ENCODE data around the gene KCNQ5. TPM values are rescaled to one million over a fixed set of nuclear protein-coding genes. Genes with fewer than 3 reads are reported as not detected.
"Not testable (repeated sequence)": the region's sequence is repeated elsewhere in the genome, so short reads cannot be mapped to it uniquely, and the experiment has no call there.

The KCNQ5 gene
- total and polyA plus RNA-seq, 12 donors, result 0.10 to 3.6 (median 0.52) TPM

GRCh38 chr6:73231986-73232391 lies 610.1 kb downstream of the KCNQ5 start:
- intact Hi-C loops (cut with DNase I), result no loop called here
- no peaks in the 10 kb centered on the region for H3K36me3 ChIP-seq (replicated peaks in 1 of 2)
- H3K27ac ChIP-seq, result no peak overlapping the region
- no peak overlapping the region for H3K4me3 ChIP-seq
- H3K9me3 ChIP-seq (replicated peaks in 1 of 3), result no peaks in the 10 kb centered on the region
- no peaks in the 10 kb centered on the region for H3K4me1 ChIP-seq (replicated peaks in 1 of 2)
- 30 to 57% (median 38%) methylated on average over 1 of the region's 1 CpG for WGBS, 4 donors
- TF ChIP-seq POLR2A (IDR thresholded peaks at IDR 0.05) (no peak), CTCF (IDR thresholded peaks at IDR 0.05) (no peak)
- no peak for DNase-seq
- H3K27me3 ChIP-seq, result no peaks in the 10 kb centered on the region

DNA sequence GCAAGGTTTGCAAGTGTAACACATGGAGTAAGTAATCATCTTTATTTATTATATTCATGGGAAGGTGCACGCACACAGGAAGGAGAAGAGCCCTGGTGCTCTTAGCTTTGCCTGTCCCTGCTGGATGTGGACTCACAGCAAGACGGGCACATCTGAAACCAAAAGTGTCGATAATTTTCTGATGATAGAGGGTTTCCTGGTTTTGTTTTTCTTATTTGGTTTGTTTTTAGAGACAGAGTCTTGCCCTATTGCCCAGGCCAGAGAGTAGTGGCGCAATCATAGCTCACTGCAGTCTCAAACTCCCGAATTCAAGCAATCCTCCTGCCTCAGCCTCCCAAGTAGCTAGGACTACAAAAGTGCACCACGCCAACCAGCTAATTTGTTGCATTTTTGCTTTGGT lies 611.2 kb downstream of the KCNQ5 start:
- Histone ChIP-seq H3K27ac (no peak overlapping the region), H3K27me3 (no peaks in the 10 kb centered on the region), H3K9me3 (replicated peaks in 1 of 3) (no peaks in the 10 kb centered on the region), H3K4me3 (no peak overlapping the region), H3K36me3 (replicated peaks in 1 of 2) (no peaks in the 10 kb centered on the region), H3K4me1 (replicated peaks in 1 of 2) (no peaks in the 10 kb centered on the region)
- DNase-seq, result no peak
- WGBS, 4 donors, result 81 to 85% (median 82%) methylated on average over 6 of the region's 6 CpGs
- intact Hi-C loops (cut with DNase I), result no loop called here
- TF ChIP-seq CTCF (IDR thresholded peaks at IDR 0.05) (no peak), POLR2A (IDR thresholded peaks at IDR 0.05) (no peak)

GRCh38 chr6:73233971-73234370 lies 612.1 kb downstream of the KCNQ5 start:
- not testable (repeated sequence) for H3K4me3 ChIP-seq
- WGBS, 4 donors, result 48 to 64% (median 56%) methylated on average over 3 of the region's 3 CpGs

GRCh38 chr6:73234733-73235132 lies 612.9 kb downstream of the KCNQ5 start:
- Histone ChIP-seq H3K4me1 (replicated peaks in 1 of 2) (no peaks in the 10 kb centered on the region), H3K36me3 (replicated peaks in 1 of 2) (no peaks in the 10 kb centered on the region), H3K27ac (no peak overlapping the region), H3K27me3 (no peaks in the 10 kb centered on the region), H3K9me3 (replicated peaks in 1 of 3) (no peaks in the 10 kb centered on the region), H3K4me3 (no peak overlapping the region)
- WGBS, 4 donors, result 71 to 100% (median 78%) methylated on average over 1 of the region's 1 CpG
- DNase-seq, result no peak
- TF ChIP-seq CTCF (IDR thresholded peaks at IDR 0.05) (no peak), POLR2A (IDR thresholded peaks at IDR 0.05) (no peak)
- intact Hi-C loops (cut with DNase I), result no loop called here

More at GRCh38 chr6:73233971-73234370, 612.1 kb downstream of the KCNQ5 start:
- H3K27ac ChIP-seq; H3K4me1 ChIP-seq (replicated peaks in 1 of 2); H3K27me3 ChIP-seq; intact Hi-C loops (cut with DNase I); H3K9me3 ChIP-seq (replicated peaks in 1 of 3); DNase-seq; H3K36me3 ChIP-seq (replicated peaks in 1 of 2): not testable (repeated sequence)

DNA sequence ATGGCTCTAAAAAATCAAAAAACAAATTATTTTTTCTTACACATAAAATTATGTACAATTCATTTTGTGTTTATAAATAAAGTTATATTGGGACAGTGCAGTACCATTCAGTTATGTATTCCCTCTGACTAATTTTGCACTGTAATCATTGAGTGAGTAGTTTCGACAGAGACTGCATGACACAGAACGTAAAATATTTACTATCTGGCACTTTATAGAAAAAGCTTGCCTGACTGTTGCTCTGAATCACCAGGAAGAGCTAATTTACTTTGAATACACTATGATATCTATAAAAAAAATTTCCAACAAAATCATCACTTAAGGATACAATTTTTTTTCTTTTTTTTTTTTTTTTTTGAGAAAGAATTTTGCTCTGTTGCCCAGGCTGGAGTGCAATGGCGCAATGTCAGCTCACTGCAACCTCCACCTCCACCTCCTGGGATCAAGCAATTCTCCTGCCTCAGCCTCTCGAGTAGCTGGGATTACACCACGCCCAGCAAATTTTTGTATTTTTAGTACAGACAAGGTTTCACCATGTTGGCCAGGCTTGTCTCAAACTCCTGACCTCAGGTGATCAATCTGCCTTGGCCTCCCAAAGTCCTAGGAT lies 614.4 kb downstream of the KCNQ5 start:
- Histone ChIP-seq H3K4me1 (replicated peaks in 1 of 2) (no peaks in the 10 kb centered on the region), H3K4me3 (no peak overlapping the region), H3K27ac (no peak overlapping the region), H3K27me3 (no peaks in the 10 kb centered on the region), H3K9me3 (replicated peaks in 1 of 3) (no peaks in the 10 kb centered on the region), H3K36me3 (replicated peaks in 1 of 2) (no peaks in the 10 kb centered on the region)
- no peak for DNase-seq
- intact Hi-C loops (cut with DNase I), result no loop called here
- 75 to 86% (median 82%) methylated on average over 5 of the region's 5 CpGs for WGBS, 4 donors
- TF ChIP-seq CTCF (IDR thresholded peaks at IDR 0.05) (no peak), POLR2A (IDR thresholded peaks at IDR 0.05) (no peak)
